ENCODE data around the gene SIRPA.
A peak's percentile ranks its signal among the peaks of the same experiment; 100 is the strongest.

The SIRPA gene

DNA sequence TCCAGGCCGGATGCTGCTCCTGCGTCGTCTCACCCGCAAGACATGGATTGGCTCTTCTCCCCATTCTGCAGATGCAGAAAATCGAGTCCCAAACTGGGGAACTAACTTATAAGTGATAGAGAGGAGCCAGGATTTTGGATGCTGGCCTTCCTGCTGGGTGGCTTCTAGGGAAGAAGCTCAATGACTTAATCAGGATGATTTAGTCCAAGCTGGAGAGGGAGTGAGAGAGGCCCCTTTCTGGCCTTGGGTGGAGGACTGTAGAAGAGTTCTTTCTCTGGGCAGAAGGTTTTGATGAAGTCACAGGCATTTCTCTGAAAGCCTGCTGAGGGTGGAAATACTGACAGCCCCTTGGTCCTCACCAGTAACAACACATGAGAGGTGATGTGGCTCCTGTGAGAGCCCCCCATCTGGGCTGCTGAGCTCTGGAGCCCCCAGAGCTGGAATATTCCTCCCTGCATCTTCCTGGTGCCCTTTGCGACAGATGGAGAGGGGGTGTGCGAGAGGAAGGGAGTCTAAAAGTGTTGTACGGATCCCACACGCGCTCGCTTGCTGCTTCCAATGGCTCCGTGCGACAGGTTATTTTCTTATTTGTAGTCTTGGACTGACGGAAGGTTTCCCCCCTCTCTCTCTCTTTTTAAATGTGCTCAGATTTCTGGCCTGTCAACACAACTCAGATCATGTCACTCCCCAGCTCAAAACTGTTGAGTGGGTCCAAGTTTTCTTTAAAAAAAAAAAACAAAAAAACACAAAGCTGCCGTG, 3.5 kb downstream of the SIRPA start:
- Mint-ChIP-seq H3K27me3 (no peaks in the 10 kb centered on the region), H3K27ac (peak overlapping the region; percentile 97), H3K4me3 (peak overlapping the region; percentile 90 to 95), H3K36me3 (peaks cover 46 to 68% of the 10 kb centered on the region in 2 donors), H3K4me1 (peaks cover 52 to 80% of the 10 kb centered on the region in 2 donors), H3K9me3 (no peaks in the 10 kb centered on the region)
- ATAC-seq (replicated peaks) (no peak), DNase-seq (no peak)

DNA sequence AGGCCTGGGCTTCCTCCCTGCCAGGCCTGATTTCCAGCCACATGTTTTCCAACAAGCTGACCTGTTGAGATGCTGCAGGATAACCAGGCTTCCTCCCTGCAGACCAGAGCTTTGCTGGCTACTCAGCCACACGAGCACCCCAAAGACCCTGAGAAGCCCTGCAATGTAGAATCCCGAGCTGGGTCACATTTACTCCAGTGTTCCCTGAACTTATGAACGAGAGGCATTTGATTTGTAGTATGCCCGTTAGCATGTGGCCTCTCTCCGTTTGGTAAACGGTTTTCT, 4.0 kb downstream of the SIRPA start:
- H3K27ac Mint-ChIP-seq: peak overlapping the region; percentile 97
- peaks cover 53 to 80% of the 10 kb centered on the region in 2 donors for H3K4me1 Mint-ChIP-seq
- H3K36me3 Mint-ChIP-seq: peaks cover 48 to 68% of the 10 kb centered on the region in 2 donors
- ATAC-seq (replicated peaks): no peak
- no peaks in the 10 kb centered on the region for H3K9me3 Mint-ChIP-seq
- peak overlapping the region; percentile 79 to 90 for H3K4me3 Mint-ChIP-seq
- no peaks in the 10 kb centered on the region for H3K27me3 Mint-ChIP-seq
- no peak for DNase-seq

DNA sequence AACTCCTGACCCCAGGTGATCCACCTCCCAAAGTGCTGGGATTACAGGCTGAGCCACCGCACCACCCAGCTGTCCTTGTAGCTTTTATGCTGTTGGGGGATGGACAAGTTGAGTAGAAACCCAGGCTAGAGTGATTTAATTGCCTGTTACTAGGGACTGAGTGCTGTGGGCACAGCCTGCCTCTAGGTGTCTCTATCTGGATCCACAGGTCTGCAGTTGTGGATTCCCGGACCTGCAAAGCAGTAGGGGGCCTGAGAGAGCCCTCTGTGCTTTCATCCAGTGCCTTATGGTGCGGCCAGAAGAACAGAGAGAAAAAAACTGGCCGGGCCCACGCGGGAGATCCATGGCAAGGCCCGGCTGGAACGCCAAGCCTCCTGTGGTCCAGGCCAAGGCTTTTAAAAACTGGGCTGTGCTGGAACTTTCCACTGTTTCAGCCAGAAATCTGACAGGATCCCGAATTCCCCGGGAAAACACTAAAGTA, 5.2 kb downstream of the SIRPA start:
- H3K36me3 Mint-ChIP-seq: peaks cover 59 to 76% of the 10 kb centered on the region in 2 donors
- peak overlapping the region; percentile 97 for H3K27ac Mint-ChIP-seq
- no peaks in the 10 kb centered on the region for H3K9me3 Mint-ChIP-seq
- no peak for ATAC-seq (replicated peaks)
- DNase-seq: no peak
- peak overlapping the region; percentile 25 to 52 for H3K4me3 Mint-ChIP-seq
- peaks cover 61 to 91% of the 10 kb centered on the region in 2 donors for H3K4me1 Mint-ChIP-seq
- H3K27me3 Mint-ChIP-seq: no peaks in the 10 kb centered on the region

DNA sequence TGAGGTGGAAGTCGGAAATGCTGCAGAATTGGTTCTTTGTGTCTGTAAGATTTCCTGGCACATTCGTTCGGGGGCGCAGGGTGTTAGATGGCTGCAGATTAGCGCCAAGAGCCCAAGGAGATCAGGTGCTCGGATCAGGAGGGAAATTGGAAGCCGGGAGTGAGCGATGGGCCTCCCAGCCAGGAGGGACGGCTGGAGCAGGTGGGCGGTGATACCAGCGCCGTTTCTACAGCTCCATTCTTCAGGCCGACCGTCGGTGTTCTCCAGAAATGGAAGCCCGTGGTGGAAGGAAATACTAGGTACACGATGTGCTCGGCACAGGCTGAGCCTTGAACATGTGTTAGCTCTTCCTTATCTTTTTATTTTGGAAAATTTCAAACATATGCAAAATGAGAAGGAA, 6.5 kb downstream of the SIRPA start:
- Mint-ChIP-seq H3K4me3 (peak overlapping the region in 1 of 2 donors; percentile 34), H3K36me3 (peaks cover 66 to 78% of the 10 kb centered on the region in 2 donors), H3K27ac (peak overlapping the region; percentile 11), H3K9me3 (no peaks in the 10 kb centered on the region), H3K27me3 (no peaks in the 10 kb centered on the region), H3K4me1 (peaks cover 67 to 96% of the 10 kb centered on the region in 2 donors)
- ATAC-seq (replicated peaks) (no peak), DNase-seq (no peak)

DNA sequence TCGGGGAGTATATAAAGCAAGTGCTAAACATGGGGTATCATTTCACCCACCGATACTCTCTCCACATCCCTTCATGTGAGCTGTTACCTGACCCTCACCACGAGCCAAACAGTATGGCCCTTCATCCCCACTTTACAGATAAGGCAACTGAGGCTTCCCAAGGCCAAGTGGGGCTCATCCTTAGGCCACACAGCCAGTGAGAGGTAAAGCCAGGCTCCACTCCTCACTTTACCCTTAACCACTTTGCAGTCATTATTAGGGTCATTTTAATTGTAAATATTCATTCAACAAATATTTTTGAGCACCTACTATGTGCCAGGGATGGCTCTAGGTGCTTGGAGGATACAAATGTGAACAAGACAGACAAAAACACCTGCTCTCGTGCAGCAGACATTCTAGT, 7.0 kb downstream of the SIRPA start:
- H3K9me3 Mint-ChIP-seq: no peaks in the 10 kb centered on the region
- ATAC-seq (replicated peaks): no peak
- H3K4me1 Mint-ChIP-seq: peaks cover 66 to 96% of the 10 kb centered on the region in 2 donors
- H3K27me3 Mint-ChIP-seq: no peaks in the 10 kb centered on the region
- H3K36me3 Mint-ChIP-seq: peaks cover 66 to 79% of the 10 kb centered on the region in 2 donors
- peak overlapping the region; percentile 39 for H3K27ac Mint-ChIP-seq
- no peak for DNase-seq
- no peak overlapping the region for H3K4me3 Mint-ChIP-seq

DNA sequence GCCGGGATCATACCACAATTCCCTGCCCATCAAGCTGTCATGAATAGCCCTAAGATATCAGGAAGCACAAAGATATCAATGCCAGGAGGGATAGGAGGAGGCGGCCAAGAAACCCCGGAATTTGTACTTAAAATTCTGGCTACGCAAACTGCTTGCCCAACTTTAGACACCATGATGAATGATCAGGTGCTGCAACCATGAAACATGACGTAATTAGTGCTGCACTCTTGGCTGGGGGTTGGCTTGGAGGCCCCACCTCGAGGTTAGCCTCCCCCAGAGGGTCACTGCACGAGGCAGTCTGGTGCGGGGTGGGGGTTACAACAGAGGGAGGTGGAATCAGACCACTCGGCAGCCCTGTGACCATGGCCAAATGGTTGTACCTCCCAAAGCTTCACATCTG, 8.9 kb downstream of the SIRPA start:
- Mint-ChIP-seq H3K4me1 (peaks cover 66 to 96% of the 10 kb centered on the region in 2 donors), H3K27me3 (no peaks in the 10 kb centered on the region), H3K27ac (no peak overlapping the region), H3K4me3 (no peak overlapping the region), H3K36me3 (peaks cover 72 to 84% of the 10 kb centered on the region in 2 donors), H3K9me3 (no peaks in the 10 kb centered on the region)
- no peak for DNase-seq
- ATAC-seq (replicated peaks): no peak

DNA sequence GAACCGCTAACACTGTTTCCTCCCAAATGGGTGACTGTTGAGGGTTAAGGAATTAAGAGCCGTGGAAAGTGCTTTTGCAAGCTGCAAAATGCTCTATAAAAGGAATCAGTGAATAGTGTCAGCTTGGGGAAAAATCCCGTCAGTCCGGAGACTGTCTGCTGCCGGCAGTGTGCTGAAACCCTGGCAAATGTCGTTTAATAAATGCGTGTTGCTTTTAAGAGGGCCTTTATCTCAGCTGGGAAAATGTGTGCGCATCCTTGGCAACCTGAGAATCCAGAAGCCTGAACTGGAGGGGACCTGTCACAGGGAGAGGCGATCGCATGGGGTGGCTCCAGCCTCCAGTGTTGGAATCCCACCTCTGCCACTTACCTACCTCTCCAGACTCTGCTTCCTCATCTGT, 9.8 kb downstream of the SIRPA start:
- no peaks in the 10 kb centered on the region for H3K9me3 Mint-ChIP-seq
- peaks cover 67 to 77% of the 10 kb centered on the region in 2 donors for H3K36me3 Mint-ChIP-seq
- no peaks in the 10 kb centered on the region for H3K27me3 Mint-ChIP-seq
- H3K4me1 Mint-ChIP-seq: peaks cover 59 to 87% of the 10 kb centered on the region in 2 donors
- ATAC-seq (replicated peaks): no peak
- H3K27ac Mint-ChIP-seq: peak overlapping the region; percentile 37
- H3K4me3 Mint-ChIP-seq: no peak overlapping the region
- DNase-seq: no peak

DNA sequence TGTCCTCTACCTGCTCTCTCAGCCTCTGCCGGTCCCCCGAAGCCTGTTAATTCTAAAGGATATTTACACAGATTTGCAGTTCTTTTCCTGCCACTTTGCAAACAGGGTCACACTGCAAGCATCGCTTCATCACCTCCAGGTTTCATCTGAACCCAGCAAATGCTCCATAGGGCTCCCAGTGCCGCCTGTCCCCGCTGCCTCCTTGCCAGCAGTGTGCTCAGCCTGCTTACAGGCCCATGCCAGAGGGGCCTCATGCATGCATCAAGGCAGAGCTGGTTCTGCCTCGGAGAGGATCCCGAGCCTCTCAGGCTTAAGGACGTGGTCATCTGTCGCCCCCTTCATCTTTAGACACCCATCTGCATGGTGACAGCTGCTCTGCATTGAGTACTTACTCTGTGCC, 10.5 kb downstream of the SIRPA start:
- Mint-ChIP-seq H3K27ac (peak overlapping the region; percentile 81), H3K9me3 (no peaks in the 10 kb centered on the region), H3K27me3 (no peaks in the 10 kb centered on the region), H3K36me3 (peaks cover 66 to 81% of the 10 kb centered on the region in 2 donors), H3K4me3 (peak overlapping the region; percentile 51 to 62), H3K4me1 (peaks cover 56 to 80% of the 10 kb centered on the region in 2 donors)
- DNase-seq: no peak
- ATAC-seq (replicated peaks): no peak

DNA sequence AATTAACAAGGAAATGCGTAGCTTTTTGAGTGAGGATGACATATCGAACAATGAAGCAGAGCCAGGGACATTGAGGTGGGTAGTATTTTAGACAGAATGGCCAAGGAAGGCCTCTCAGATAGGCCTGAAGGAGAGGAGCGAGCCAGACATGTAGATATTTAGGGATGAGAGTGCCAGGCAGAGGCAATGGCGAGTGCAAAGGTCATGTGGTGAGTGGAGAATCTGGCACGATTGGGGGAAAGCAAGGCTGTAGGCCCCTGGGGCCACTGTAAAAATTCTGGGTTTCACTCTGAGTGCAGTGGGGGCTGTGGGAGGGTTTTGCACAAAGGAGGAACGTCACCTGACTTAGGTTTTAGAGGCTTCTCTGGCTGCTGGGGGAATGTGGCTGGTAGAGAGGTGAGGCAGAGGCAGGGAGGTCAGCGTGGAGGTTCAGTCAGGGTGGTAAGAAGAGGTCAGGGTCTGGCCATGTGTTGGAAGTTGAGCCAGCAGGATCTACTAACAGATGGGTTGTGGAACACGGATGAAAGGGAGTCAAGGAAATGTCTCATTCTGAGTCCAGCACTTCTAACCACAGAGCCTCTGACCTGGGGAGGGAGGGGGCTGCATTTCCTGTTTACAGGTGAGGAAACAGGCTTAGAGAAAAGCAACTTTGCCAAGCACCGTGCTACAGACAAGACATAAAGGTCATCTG, 11.3 kb downstream of the SIRPA start:
- peak; percentile 35 for DNase-seq
- Mint-ChIP-seq H3K9me3 (no peaks in the 10 kb centered on the region), H3K27me3 (no peaks in the 10 kb centered on the region), H3K36me3 (peaks cover 64 to 78% of the 10 kb centered on the region in 2 donors), H3K4me3 (peak overlapping the region; percentile 51 to 62), H3K27ac (peak overlapping the region; percentile 81), H3K4me1 (peaks cover 52 to 75% of the 10 kb centered on the region in 2 donors)
- ATAC-seq (replicated peaks): peak; percentile 89 to 90

DNA sequence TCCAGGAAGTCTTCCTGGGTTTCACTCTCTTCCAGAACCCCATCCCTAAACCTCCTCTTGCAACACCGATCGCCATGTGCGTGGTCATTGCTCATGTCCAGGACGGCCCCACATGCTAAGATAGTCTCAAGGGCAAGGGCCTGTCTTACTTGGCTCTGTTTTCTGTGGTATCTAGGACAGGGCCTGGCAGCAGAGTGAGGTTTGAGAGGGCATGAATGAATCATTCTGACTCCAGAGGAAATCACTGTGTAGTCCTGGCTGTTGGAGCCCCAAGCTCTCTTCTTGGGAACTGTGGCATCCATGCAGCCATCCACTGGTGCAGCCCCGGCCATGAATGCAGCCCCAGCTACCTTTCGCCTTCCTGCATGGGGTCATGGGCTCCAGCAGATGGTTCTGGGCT, 12.4 kb downstream of the SIRPA start:
- peaks cover 52 to 70% of the 10 kb centered on the region in 2 donors for H3K4me1 Mint-ChIP-seq
- no peak for ATAC-seq (replicated peaks)
- peak overlapping the region; percentile 86 for H3K27ac Mint-ChIP-seq
- no peaks in the 10 kb centered on the region for H3K27me3 Mint-ChIP-seq
- H3K9me3 Mint-ChIP-seq: no peaks in the 10 kb centered on the region
- H3K36me3 Mint-ChIP-seq: peaks cover 69 to 77% of the 10 kb centered on the region in 2 donors
- H3K4me3 Mint-ChIP-seq: peak overlapping the region; percentile 52 to 56
- no peak for DNase-seq

DNA sequence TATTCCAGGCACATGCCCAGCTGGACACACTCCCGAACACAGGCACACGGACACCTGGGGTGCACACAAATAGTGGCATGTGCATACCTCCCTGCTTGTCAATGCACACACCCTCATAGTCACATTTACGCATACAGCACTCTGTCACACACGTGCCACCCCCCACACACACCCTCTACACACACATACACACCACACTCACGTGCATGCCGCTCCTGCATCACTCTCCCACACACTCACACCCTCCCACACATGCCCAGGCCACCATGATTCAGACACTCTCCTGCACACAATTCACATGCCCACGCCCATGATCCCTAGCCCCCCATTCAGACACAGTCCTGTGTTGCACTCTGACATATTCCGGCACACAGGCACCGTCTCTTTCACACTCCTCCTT, 13.0 kb downstream of the SIRPA start:
- DNase-seq: no peak
- Mint-ChIP-seq H3K9me3 (no peaks in the 10 kb centered on the region), H3K27me3 (no peaks in the 10 kb centered on the region), H3K4me1 (peaks cover 49 to 64% of the 10 kb centered on the region in 2 donors), H3K27ac (peak overlapping the region; percentile 79), H3K4me3 (peak overlapping the region in 1 of 2 donors; percentile 26), H3K36me3 (peaks cover 70 to 77% of the 10 kb centered on the region in 2 donors)
- ATAC-seq (replicated peaks): no peak

DNA sequence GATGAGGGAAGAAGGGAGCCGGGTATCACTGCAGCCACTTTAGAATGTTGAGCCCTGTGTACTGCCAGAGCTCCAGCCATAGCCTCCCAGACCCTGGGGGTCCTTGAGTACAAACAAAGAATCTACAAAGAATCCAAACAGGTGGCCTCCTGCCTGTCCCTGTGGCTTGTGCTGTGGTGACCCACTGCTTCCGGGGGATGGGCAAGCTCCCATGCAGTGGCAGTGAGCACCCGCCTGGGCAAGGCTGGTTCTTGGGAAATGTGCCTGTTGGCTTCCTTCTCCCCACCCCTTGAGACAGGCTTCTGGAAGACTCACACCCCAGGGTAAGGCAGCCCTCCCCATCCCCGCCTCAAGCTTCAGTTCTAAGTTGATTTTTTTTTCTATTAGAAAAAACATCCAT, 13.9 kb downstream of the SIRPA start:
- no peaks in the 10 kb centered on the region for H3K27me3 Mint-ChIP-seq
- no peak overlapping the region for H3K4me3 Mint-ChIP-seq
- H3K9me3 Mint-ChIP-seq: no peaks in the 10 kb centered on the region
- peaks cover 67 to 75% of the 10 kb centered on the region in 2 donors for H3K36me3 Mint-ChIP-seq
- DNase-seq (no peak), ATAC-seq (replicated peaks) (no peak)
- H3K27ac Mint-ChIP-seq: no peak overlapping the region
- peaks cover 42 to 55% of the 10 kb centered on the region in 2 donors for H3K4me1 Mint-ChIP-seq

DNA sequence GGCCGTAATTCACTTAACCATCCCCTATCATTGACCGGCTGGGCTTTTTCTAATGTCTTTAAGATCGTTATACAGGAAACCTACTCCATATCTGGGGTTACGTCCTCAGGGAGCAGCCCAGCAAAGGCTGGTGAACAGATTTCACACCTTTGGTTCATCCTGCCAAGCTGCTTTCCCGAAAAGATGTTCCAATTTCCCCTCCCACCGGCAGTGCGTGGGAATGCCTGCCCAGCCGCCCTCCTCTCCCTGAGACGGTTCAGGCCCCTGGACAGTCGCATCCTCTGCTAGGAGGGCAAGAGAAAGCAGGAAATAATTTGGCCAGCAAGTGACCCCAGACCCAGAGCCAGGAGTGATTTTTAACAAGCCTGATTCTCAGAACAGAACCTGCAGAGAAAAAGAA, 16.3 kb downstream of the SIRPA start:
- Mint-ChIP-seq H3K36me3 (peaks cover 56 to 70% of the 10 kb centered on the region in 2 donors), H3K9me3 (no peaks in the 10 kb centered on the region), H3K4me3 (no peak overlapping the region), H3K27ac (no peak overlapping the region), H3K27me3 (no peaks in the 10 kb centered on the region), H3K4me1 (peaks cover 22 to 30% of the 10 kb centered on the region in 2 donors)
- DNase-seq (no peak), ATAC-seq (replicated peaks) (no peak)

DNA sequence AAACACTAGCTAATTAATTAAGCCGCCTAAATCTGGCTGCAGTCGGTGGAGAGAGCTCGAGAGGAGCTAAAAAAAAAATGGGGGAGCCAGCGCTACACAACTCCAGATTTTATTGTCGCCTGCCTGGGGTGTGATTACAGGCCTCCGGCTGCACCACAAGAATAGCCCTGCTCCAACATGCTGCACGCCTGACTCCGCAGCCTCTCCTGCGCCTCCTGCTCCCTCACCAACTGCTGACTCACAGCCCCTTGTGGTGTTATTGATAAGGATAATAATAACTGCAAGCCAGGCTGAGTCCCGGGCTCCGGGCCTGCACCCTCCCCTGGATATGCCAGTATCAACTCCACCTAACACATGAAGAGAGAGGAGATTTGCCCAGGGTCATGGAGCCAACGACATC, 16.8 kb downstream of the SIRPA start:
- Mint-ChIP-seq H3K4me3 (no peak overlapping the region), H3K36me3 (peaks cover 59 to 72% of the 10 kb centered on the region in 2 donors), H3K27ac (no peak overlapping the region), H3K27me3 (no peaks in the 10 kb centered on the region), H3K4me1 (peaks cover 23 to 25% of the 10 kb centered on the region in 2 donors), H3K9me3 (no peaks in the 10 kb centered on the region)
- DNase-seq: no peak
- no peak for ATAC-seq (replicated peaks)

DNA sequence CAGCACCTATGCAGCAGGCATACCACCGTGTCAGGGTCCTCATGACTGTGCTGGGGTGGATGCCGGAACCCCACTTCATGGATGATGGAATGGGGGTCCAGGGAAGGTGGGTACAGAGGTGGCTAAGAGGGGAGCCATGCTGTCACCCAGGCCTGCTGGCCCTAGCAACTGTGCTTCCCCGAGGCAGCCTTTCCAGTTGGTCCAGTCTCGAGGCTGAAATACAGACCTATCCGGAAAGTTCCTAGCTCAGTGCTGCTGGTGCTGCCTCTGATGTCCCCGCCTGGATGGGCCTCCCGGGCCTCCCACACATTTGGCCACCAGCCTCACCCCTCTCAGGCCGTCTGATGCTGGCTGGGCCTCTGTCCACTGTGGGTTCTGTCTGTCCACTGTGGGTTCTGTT, 17.4 kb downstream of the SIRPA start:
- H3K4me1 Mint-ChIP-seq: peaks cover 19 to 21% of the 10 kb centered on the region in 2 donors
- H3K27ac Mint-ChIP-seq: no peak overlapping the region
- H3K4me3 Mint-ChIP-seq: no peak overlapping the region
- H3K27me3 Mint-ChIP-seq: no peaks in the 10 kb centered on the region
- ATAC-seq (replicated peaks) (no peak), DNase-seq (no peak)
- H3K36me3 Mint-ChIP-seq: peaks cover 62 to 73% of the 10 kb centered on the region in 2 donors
- H3K9me3 Mint-ChIP-seq: no peaks in the 10 kb centered on the region

All from stimulated activated naive B cell treated with anti-CD40 and anti-IgM and Interleukin-4, amounts not matched to agents 10 μg/mL and 1 μg/mL and 100 μg/mL, for 72 hours (primary cell).